Amniotic stem cell (primary cell): ENCODE measurements around the gene C16orf78.
"Not testable (repeated sequence)": the region's sequence is repeated elsewhere in the genome, so short reads cannot be mapped to it uniquely, and the experiment has no call there.

Experiments
- DNase-seq: peaks from one replicate; lab custom pipeline; 2025; lab: John Stamatoyannopoulos, UW

C16orf78 gene

GRCh38 chr16:49349446-49350168 lies 24.0 kb upstream of the C16orf78 start:
- DNase-seq = no peak

GRCh38 chr16:49350265-49351095 lies 23.1 kb upstream of the C16orf78 start:
- no peak for DNase-seq

GRCh38 chr16:49351096-49351487 lies 22.5 kb upstream of the C16orf78 start:
- DNase-seq = no peak

DNA sequence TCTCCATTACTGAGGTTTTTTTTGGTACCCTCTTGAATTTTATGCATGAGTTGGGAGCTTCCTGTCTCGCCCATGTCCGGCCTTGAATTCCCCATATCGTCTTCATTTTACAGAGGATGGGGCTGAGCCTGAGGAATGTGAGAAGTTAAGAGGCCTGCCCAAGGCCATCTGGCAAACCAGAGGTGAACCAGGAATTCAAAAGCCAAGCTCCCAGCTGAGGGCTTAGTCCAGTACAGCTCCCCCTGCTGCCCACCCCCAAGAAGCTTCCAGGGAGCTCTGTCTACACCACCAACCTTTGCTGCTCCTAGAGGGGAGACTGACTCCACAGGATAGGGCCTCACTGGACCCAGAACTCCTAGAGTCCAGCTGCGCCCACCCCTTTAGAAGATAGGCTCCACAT lies 20.7 kb upstream of the C16orf78 start:
- DNase-seq = no peak

GRCh38 chr16:49353680-49354079 lies 19.9 kb upstream of the C16orf78 start:
- no peak for DNase-seq

GRCh38 chr16:49354101-49354500 lies 19.5 kb upstream of the C16orf78 start:
- no peak for DNase-seq

- no peak for DNase-seq
Observed at GRCh38 chr16:49354991-49355390, 18.6 kb upstream of the C16orf78 start.

DNA sequence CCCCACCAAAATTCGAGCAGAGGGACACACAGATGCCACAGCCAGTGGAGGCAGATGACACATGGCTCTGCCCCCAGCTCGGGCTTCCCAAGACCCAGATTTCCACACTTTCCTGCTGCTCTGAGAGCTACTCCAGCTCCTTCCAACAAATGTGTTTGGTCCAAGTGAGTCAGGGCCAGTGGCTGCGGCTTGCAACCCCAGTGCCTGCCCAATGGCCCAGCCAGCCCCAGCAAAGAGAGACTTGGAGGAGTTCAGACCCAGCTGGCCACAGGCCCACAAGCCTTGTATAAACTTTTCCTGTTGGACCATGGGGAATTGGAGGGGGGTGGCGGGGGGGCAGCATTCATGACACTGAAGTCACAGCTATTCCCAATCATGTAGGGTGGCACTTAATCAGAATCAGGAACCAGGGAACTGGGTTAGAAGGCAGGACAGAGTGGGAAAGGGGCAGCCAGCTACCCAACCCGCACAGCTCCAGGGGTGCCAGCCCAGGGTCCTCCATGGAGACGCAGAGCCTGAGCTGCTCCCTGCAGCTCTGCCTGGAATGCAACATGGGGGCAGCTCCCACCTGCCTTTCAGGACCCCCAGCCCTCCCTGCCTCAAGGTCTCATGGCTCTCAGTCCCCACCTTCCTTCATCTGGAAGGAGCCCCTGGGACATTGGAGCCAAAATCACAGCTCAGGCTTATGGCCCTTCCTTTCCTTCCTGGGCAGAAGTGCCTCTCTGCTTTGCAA lies 17.5 kb upstream of the C16orf78 start:
- no peak for DNase-seq

DNA sequence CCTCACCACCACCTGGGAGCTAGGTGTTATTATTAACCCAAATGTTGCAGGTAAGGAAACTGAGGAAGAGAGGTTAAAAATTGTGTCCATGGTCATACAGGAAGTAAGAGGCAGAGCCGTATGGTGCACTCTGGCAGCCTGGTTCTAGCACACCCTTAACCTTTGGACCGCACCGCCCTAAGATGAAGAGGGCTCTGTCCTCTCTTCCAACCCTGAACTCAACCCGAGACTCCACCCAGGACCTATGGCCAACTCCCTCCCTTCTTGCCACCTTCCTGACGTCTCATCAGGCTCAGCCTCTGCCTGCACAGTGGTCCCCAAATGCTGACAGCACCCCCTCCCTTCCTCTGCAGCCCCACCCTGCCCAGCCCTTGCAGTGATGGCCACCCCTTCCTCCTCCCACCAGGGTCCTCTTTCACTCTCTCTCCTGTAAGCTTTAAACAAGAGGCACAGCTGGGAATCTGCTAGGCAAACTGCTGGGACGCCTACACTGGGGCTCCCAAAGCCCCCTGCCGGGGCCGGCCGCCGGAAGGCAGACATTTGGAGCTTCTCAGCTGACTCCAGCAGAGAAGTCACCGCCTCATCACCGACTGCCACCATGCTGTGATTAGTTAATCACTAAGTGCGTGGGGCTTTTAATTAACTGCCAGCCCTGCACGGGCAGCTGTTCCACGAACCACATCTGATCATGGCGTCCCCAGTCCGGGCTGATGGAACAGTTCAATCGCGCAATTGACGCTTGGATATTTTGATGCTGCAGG lies 16.7 kb upstream of the C16orf78 start:
- no peak for DNase-seq

- DNase-seq = no peak
Observed at GRCh38 chr16:49359591-49359990, 14.0 kb upstream of the C16orf78 start.

GRCh38 chr16:49361731-49362130 lies 11.9 kb upstream of the C16orf78 start:
- not testable (repeated sequence) for DNase-seq

DNA sequence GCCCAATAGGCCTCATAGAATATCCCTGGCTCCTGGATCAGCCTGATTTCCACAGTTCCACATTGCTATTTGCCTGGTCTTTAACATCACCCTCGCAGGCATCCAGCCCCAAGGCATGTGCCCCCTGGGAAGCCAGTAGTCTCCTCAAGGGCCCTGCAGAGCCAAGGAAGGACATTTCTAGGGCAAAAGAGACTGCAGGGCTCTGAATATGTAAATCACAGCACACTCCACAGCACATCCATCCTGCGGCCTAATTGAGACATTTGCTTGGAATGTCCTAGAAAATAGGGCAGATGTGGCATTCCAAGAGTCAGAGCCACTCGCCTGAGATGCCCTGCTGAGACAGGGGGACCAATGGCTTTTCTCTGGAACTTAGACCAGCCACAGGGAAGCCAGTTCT lies 11.4 kb upstream of the C16orf78 start:
- no peak for DNase-seq

GRCh38 chr16:49365711-49366509 lies 7.7 kb upstream of the C16orf78 start:
- DNase-seq = no peak

DNA sequence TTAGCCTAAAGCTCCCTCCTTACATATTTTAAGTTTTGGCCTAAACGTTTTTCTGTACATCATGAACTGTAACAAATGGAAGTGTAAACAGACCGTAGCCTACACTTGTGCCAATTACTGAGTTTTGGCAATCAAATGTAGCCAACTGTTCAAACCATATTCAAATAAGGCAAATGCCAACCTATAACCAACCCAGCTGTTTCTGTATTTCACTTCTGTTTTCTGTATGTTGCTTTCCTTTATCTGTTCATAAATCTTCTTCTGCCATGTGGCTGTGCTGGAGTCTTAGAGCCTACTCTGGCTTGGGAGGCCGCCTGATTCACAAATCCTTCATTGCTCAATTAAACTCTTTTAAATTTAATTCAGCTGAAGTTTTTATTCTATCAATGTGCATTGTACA lies 6.9 kb upstream of the C16orf78 start:
- no peak for DNase-seq

- no peak for DNase-seq
Observed at GRCh38 chr16:49369651-49370611, 3.7 kb upstream of the C16orf78 start.

GRCh38 chr16:49376206-49376605 lies 2.6 kb downstream of the C16orf78 start:
- no peak for DNase-seq

- no peak for DNase-seq
Observed at GRCh38 chr16:49377196-49377755, 3.7 kb downstream of the C16orf78 start.

GRCh38 chr16:49378238-49378637 lies 4.6 kb downstream of the C16orf78 start:
- DNase-seq = no peak

DNA sequence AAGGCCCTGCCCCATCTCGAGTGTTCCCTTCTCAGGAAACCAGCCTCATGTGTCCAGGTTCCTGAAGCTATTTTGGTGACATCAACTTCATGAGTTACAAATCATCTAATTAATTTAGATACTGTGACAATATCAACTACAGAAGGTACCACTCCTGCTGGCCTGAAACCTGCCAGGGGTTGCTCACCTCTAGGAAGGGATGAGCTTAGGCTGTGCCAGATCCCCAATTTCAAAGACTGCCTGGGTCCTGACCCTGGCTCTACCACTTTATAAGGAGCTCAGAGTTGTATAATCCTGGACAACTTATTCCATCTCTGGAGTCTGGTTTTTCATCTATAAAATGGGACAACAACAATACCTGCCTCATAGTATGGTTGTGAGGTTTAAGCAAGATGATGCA lies 5.2 kb downstream of the C16orf78 start:
- DNase-seq = no peak

- no peak for DNase-seq
Observed at GRCh38 chr16:49382916-49383315, 9.3 kb downstream of the C16orf78 start.
